Breast epithelium (tissue), 4 donors: ENCODE data around the gene DGKQ. TPM values are rescaled to one million over a fixed set of nuclear protein-coding genes. Genes with fewer than 3 reads are reported as not detected.

ENCODE experiments used
- DNase-seq, 2 donors: peaks; one replicate each; pipeline ENCODE4 v3.0.0-alpha.2; 2019; ENCODE audit warnings: low spot score in 2 of 2
- H3K27ac ChIP-seq, 2 donors: fragments of 200-600 bp; sonication (generic) in 1 of 2; one replicate each; pipeline ENCODE4 v1.5.1; 2016 to 2019; ENCODE audit warnings: mild to moderate bottlenecking in 1 of 2
- H3K27me3 ChIP-seq, 2 donors: fragments of 200-600 bp; sonication (generic) in 1 of 2; one replicate each; pipeline versions ENCODE4 v1.5.1 to v1.6.0; 2017 to 2019; ENCODE audit warnings: control low read depth in 1 of 2, mild to moderate bottlenecking in 1 of 2
- H3K36me3 ChIP-seq: fragments of 200-600 bp; one replicate; pipeline ENCODE4 v1.5.1; 2019
- H3K4me1 ChIP-seq, 2 donors: fragments of 200-600 bp; sonication (generic); one replicate each; pipeline ENCODE4 v1.5.1; 2016 to 2019; ENCODE audit warnings: control low read depth in 1 of 2
- H3K4me3 ChIP-seq, 3 donors: fragments of 200-600 bp; sonication (generic); 1 replicate in 2 of 3; 2 replicates in 1 of 3; pipeline ENCODE4 v1.5.1; 2016 to 2019; ENCODE audit warnings: mild to moderate bottlenecking in 3 of 3, moderate library complexity in 2 of 3
- H3K9me3 ChIP-seq, 2 donors: fragments of 200-600 bp; sonication (generic) in 1 of 2; one replicate each; pipeline ENCODE4 v1.5.1; 2016 to 2019; ENCODE audit warnings: control low read depth in 1 of 2
- CTCF ChIP-seq, 3 donors: fragments of 450-650 bp; IDR thresholded peaks; one replicate each; pipeline ENCODE4 v1.5.1; 2016 to 2017; ENCODE audit warnings: antibody characterized with exemption in 3 of 3, mild to moderate bottlenecking in 3 of 3, moderate library complexity in 3 of 3
- POLR2A ChIP-seq: fragments of 450-650 bp; IDR thresholded peaks from one replicate; pipeline ENCODE4 v1.6.1; 2016; ENCODE audit warnings: antibody characterized with exemption, mild to moderate bottlenecking, moderate library complexity
- POLR2AphosphoS5 ChIP-seq, 3 donors: sonication (generic); formaldehyde crosslinking; IDR thresholded peaks; one replicate each; pipeline ENCODE4 v1.6.1; 2017; ENCODE audit warnings: antibody characterized with exemption in 3 of 3
- intact Hi-C: fragments of 100-400 bp; cut with DNase I; formaldehyde crosslinking; loops from one replicate; pipeline ENCODE4 v1.15.1; 2023; ENCODE audit warnings: low total_unique reads
- total RNA-seq, 3 donors: library from RNA; depleted of rRNA; stranded (reverse); fragments of >200 nt; gene quantifications; one replicate each; pipeline ENCODE4 v1.1.0, GENCODE V29; 2016

Gene DGKQ
- total RNA-seq, 3 donors from 2014 or later: 5.3 to 9.4 (median 8.8) TPM

GRCh38 chr4:956531-957230, 16.7 kb downstream of the DGKQ start:
- Histone ChIP-seq H3K27me3 (no peaks in the 10 kb centered on the region), H3K4me3 (no peak overlapping the region), H3K4me1 (no peaks in the 10 kb centered on the region), H3K27ac (no peak overlapping the region), H3K9me3 (no peaks in the 10 kb centered on the region), H3K36me3 (peaks cover 6% of the 10 kb centered on the region)
- DNase-seq: no peak
- intact Hi-C loops: no loop called here
- TF ChIP-seq POLR2AphosphoS5 (IDR thresholded peaks at IDR 0.05) (no peak), POLR2A (no peak), CTCF (IDR thresholded peaks at IDR 0.05) (no peak)

DNA sequence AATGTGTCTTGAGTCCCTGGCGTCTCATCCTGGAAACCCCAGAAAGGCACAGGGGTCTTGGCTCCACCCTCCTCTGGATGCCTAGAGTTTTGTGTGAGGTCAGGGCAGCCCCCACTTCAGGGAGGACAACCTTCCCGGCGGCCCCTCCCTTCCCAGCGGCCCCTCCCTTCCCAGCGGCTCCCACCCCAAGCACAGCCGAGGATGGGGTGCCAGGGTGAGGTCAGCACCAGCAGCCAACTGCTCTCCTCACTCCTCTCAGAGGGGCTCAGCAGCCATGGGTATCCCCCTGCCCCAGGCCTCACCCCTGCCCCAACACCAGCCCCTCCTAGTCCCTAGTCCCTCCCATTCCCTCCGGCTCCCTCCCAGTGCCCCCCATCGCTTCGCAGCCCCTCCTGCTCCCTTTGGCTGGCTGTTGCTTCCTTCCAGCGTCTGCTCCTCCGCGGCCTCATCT, 17.4 kb downstream of the DGKQ start:
- intact Hi-C loops: no loop called here
- H3K27me3 ChIP-seq: no peaks in the 10 kb centered on the region
- no peaks in the 10 kb centered on the region for H3K4me1 ChIP-seq
- no peaks in the 10 kb centered on the region for H3K9me3 ChIP-seq
- DNase-seq: no peak
- no peak overlapping the region for H3K27ac ChIP-seq
- H3K36me3 ChIP-seq: peaks cover 6% of the 10 kb centered on the region
- no peak for TF ChIP-seq POLR2A
- no peak for TF ChIP-seq POLR2AphosphoS5 (IDR thresholded peaks at IDR 0.05)
- TF ChIP-seq CTCF (IDR thresholded peaks at IDR 0.05): no peak
- H3K4me3 ChIP-seq: no peak overlapping the region

DNA sequence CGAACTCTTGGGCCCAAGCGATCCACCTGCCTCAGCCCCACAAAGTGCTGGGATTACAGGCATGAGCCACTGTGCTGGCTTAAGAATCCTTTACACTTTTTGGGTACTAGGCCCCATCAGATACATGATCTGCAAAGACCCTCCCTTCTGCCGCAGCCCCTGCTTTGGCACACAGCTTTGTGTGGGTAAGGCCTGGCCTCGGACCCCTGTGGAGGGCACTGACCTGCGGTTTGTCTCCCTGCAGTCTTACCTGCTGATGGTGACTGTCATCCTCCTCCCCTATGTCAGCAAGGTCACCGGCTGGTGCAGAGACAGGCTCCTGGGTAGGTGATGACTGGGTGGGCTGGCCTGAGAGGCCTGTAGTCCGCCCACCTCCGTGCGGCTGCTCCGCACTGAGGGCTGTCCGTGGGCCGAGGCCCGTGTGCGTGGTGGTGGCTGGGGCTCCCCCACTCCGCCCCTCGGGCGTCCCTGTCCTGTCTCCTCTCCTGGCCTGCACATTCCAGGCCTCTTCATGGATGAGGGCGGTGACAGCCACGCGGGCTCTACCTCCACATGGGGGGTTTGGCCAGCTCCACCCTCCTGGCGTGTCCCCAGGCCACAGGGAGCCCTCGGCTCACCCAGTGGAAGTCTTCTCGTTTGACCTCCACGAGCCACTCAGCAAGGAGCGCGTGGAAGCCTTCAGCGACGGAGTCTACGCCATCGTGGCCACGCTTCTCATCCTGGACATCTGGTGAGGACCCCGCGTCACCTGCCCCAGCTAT, 18.0 kb downstream of the DGKQ start:
- H3K36me3 ChIP-seq: peaks cover 6% of the 10 kb centered on the region
- no peak overlapping the region for H3K27ac ChIP-seq
- no peak overlapping the region for H3K4me3 ChIP-seq
- intact Hi-C loops: no loop called here
- DNase-seq: peak in 1 of 2 donors; percentile 2
- H3K9me3 ChIP-seq: no peaks in the 10 kb centered on the region
- TF ChIP-seq POLR2AphosphoS5 (IDR thresholded peaks at IDR 0.05): no peak
- no peaks in the 10 kb centered on the region for H3K27me3 ChIP-seq
- no peaks in the 10 kb centered on the region for H3K4me1 ChIP-seq

DNA sequence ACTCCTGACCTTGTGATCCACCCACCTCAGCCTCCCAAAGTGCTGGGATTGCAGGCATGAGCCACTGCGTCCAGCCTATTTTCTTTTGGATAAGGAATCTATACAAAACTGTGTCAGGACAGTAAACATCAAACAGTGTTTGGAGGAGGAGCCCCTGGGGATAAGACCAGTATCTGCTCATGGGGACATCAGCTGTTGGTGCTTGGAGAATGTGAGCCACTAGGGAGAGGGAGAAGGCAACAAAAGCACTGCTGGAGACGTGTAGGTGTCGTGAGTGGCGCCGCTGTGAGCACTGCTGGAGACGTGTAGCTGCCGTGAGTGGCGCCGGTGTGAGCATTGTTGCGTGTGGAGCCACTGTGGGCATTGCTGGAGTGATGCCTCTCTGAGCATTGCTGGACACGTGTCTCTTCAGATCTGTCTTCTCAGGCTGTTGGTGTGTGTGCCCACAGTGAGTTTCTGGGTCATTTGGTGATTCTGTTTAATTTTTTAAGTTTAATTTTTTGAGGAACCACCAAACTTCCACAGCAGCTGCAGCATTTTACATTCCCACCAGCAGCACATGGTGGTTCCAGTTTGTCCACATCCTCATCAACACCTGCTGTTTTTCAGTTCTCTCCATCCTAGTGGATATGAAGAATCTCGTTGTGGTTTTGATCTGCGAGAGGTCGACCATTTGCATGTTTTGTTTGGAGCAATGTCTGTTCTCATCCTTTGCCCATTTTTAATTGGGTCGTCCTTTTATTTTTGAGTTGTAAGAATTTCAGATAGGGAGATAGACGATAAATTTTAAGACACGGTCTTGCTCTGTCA, 19.0 kb downstream of the DGKQ start:
- Histone ChIP-seq H3K36me3 (peaks cover 6% of the 10 kb centered on the region), H3K27ac (no peak overlapping the region), H3K4me3 (no peak overlapping the region), H3K9me3 (no peaks in the 10 kb centered on the region), H3K4me1 (no peaks in the 10 kb centered on the region), H3K27me3 (no peaks in the 10 kb centered on the region)
- DNase-seq: no peak
- TF ChIP-seq CTCF (IDR thresholded peaks at IDR 0.05): no peak
- TF ChIP-seq POLR2A: no peak
- TF ChIP-seq POLR2AphosphoS5 (IDR thresholded peaks at IDR 0.05): no peak
- intact Hi-C loops: no loop called here

GRCh38 chr4:953574-953915, 19.8 kb downstream of the DGKQ start:
- TF ChIP-seq POLR2AphosphoS5 (IDR thresholded peaks at IDR 0.05) (no peak), POLR2A (no peak), CTCF (IDR thresholded peaks at IDR 0.05) (no peak)
- Histone ChIP-seq H3K36me3 (peaks cover 3% of the 10 kb centered on the region), H3K4me3 (no peak overlapping the region), H3K9me3 (no peaks in the 10 kb centered on the region), H3K4me1 (no peaks in the 10 kb centered on the region), H3K27me3 (no peaks in the 10 kb centered on the region), H3K27ac (no peak overlapping the region)
- intact Hi-C loops: no loop called here
- DNase-seq: peak in 1 of 2 donors; percentile 30
